Natural killer cell (primary cell): ENCODE data around the gene SLK. TPM values are rescaled to one million over a fixed set of nuclear protein-coding genes. Genes with fewer than 3 reads are reported as not detected.

Experiments used
- ATAC-seq, 3 donors: fragments of 150-1000 bp in 2 of 3; fragments of 200-7000 bp in 1 of 3; cut with Tn5 transposase; 1 replicate in 1 of 3; 2 replicates in 2 of 3; pipeline ENCODE4 v1.10.0; 2021; ENCODE audit warnings: mild to moderate bottlenecking in 2 of 3, moderate library complexity in 2 of 3
- DNase-seq, 2 donors: peaks; one replicate each; pipeline versions ENCODE4 v3.0.0 to v3.0.0-alpha.2; 2013 to 2021; ENCODE audit warnings: mixed read lengths in 1 of 2
- H3K27ac ChIP-seq: one replicate; pipeline ENCODE4 v1.5.1; 2013; ENCODE audit warnings: mild to moderate bottlenecking, low read length
- H3K27me3 ChIP-seq: one replicate; pipeline ENCODE4 v1.6.1; 2013; ENCODE audit warnings: low read length; ENCODE audit not compliant: control insufficient read depth, insufficient read depth
- H3K36me3 ChIP-seq: one replicate; pipeline ENCODE4 v1.6.1; 2013; ENCODE audit warnings: low read length; ENCODE audit not compliant: control insufficient read depth, insufficient read depth
- H3K4me1 ChIP-seq: one replicate; pipeline ENCODE4 v1.6.1; 2013; ENCODE audit warnings: low read length; ENCODE audit not compliant: control insufficient read depth, insufficient read depth
- H3K4me3 ChIP-seq: one replicate; pipeline ENCODE4 v1.5.1; 2013; ENCODE audit warnings: low read length
- H3K9me3 ChIP-seq: one replicate; pipeline ENCODE4 v1.6.1; 2013; ENCODE audit warnings: low read length; ENCODE audit not compliant: control insufficient read depth, insufficient read depth
- H3K27ac Mint-ChIP-seq, 2 donors: one replicate each; pipeline ENCODE4 v1.8.0; 2022; ENCODE audit warnings: mild to moderate bottlenecking in 2 of 2, mixed read lengths in 2 of 2, moderate library complexity in 1 of 2
- H3K27me3 Mint-ChIP-seq, 2 donors: one replicate each; pipeline ENCODE4 v1.8.0; 2022; ENCODE audit warnings: low read depth in 2 of 2, mixed read lengths in 2 of 2
- H3K36me3 Mint-ChIP-seq: one replicate; pipeline ENCODE4 v1.8.0; 2022; ENCODE audit warnings: mixed read lengths
- H3K4me1 Mint-ChIP-seq, 2 donors: one replicate each; pipeline ENCODE4 v1.8.0; 2022; ENCODE audit warnings: mixed read lengths in 2 of 2
- H3K4me3 Mint-ChIP-seq: one replicate; pipeline ENCODE4 v1.8.0; 2022; ENCODE audit warnings: mild to moderate bottlenecking, moderate library complexity, mixed read lengths
- H3K9me3 Mint-ChIP-seq, 2 donors: one replicate each; pipeline ENCODE4 v1.8.0; 2022; ENCODE audit warnings: mixed read lengths in 2 of 2
- CTCF ChIP-seq: fragments of 200-600 bp; IDR thresholded peaks from one replicate; pipeline ENCODE4 v1.8.0; 2022; ENCODE audit warnings: antibody characterized with exemption
- WGBS: methylation state at CpG from one replicate; pipeline ENCODE4 v1.1.7; 2013; ENCODE audit warnings: missing lambda C conversion rate; ENCODE audit not compliant: insufficient coverage; 5-methylcytosine and 5-hydroxymethylcytosine counted together
- intact Hi-C: fragments of 100-400 bp; cut with micrococcal nuclease; formaldehyde crosslinking; loops from one replicate; pipeline ENCODE4 v1.14.2; 2022
- total RNA-seq, 4 donors: library from RNA; stranded (reverse); fragments of 120-200 nt in 1 of 4; gene quantifications; one replicate each; pipeline versions ENCODE4 v1.2.3 to v1.2.4, GENCODE V29; 2013 to 2022

Gene SLK
- total RNA-seq, 3 donors from 2014 or later (not counting 1 experiment from before 2014, with no cell fraction given) = 33.4 to 48.7 (median 40.3) TPM

- H3K4me1 ChIP-seq = peaks cover 34% of the 10 kb centered on the region
- no peaks in the 10 kb centered on the region for H3K36me3 ChIP-seq
- DNase-seq = no peak
- Mint-ChIP-seq H3K27me3 (no peaks in the 10 kb centered on the region), H3K9me3 (no peaks in the 10 kb centered on the region), H3K27ac (no peak overlapping the region), H3K4me3 (no peak overlapping the region), H3K36me3 (no peaks in the 10 kb centered on the region), H3K4me1 (peaks cover 27 to 35% of the 10 kb centered on the region in 2 donors)
- intact Hi-C loops = loop anchor here (2.0 to 10.0 kb wide), 3 partner anchors 47 to 405 kb away; partner anchors contain the start of genes GSTO2 and SLK
- TF ChIP-seq CTCF = no peak
- H3K27ac ChIP-seq = no peak overlapping the region
- no peak for ATAC-seq
- no peaks in the 10 kb centered on the region for H3K27me3 ChIP-seq
- WGBS = 100% methylated on average over 1 of the region's 1 CpG
- H3K9me3 ChIP-seq = peaks cover 6% of the 10 kb centered on the region
- H3K4me3 ChIP-seq = no peak overlapping the region
Observed at GRCh38 chr10:103919648-103920025, 47.3 kb upstream of the SLK start.

- Histone ChIP-seq H3K36me3 (no peaks in the 10 kb centered on the region), H3K4me1 (peaks cover 21% of the 10 kb centered on the region), H3K4me3 (no peak overlapping the region), H3K27ac (no peak overlapping the region), H3K27me3 (no peaks in the 10 kb centered on the region), H3K9me3 (no peaks in the 10 kb centered on the region)
- intact Hi-C loops = no loop called here
- 100% methylated on average over 1 of the region's 1 CpG for WGBS
- DNase-seq (no peak), ATAC-seq (no peak)
- TF ChIP-seq CTCF = no peak
- no peak overlapping the region for H3K4me3 Mint-ChIP-seq
- H3K36me3 Mint-ChIP-seq = no peaks in the 10 kb centered on the region
- H3K27ac Mint-ChIP-seq = no peak overlapping the region
- no peaks in the 10 kb centered on the region for H3K9me3 Mint-ChIP-seq
- H3K27me3 Mint-ChIP-seq = no peaks in the 10 kb centered on the region
- peaks cover 10 to 19% of the 10 kb centered on the region in 2 donors for H3K4me1 Mint-ChIP-seq
Observed at GRCh38 chr10:103921248-103921647, 45.7 kb upstream of the SLK start.

- DNase-seq = peak in 1 of 2 donors; percentile 56
- Mint-ChIP-seq H3K36me3 (no peaks in the 10 kb centered on the region), H3K27ac (no peak overlapping the region), H3K4me3 (no peak overlapping the region), H3K27me3 (no peaks in the 10 kb centered on the region), H3K9me3 (no peaks in the 10 kb centered on the region), H3K4me1 (peaks cover 9 to 17% of the 10 kb centered on the region in 2 donors)
- H3K9me3 ChIP-seq = no peaks in the 10 kb centered on the region
- H3K4me1 ChIP-seq = peaks cover 21% of the 10 kb centered on the region
- no peaks in the 10 kb centered on the region for H3K27me3 ChIP-seq
- H3K36me3 ChIP-seq = no peaks in the 10 kb centered on the region
- 39% methylated on average over 7 of the region's 7 CpGs for WGBS
- no peak overlapping the region for H3K27ac ChIP-seq
- intact Hi-C loops = no loop called here
- H3K4me3 ChIP-seq = no peak overlapping the region
- no peak for ATAC-seq
- no peak for TF ChIP-seq CTCF
Observed at GRCh38 chr10:103921750-103922195, 45.2 kb upstream of the SLK start.

- TF ChIP-seq CTCF = no peak
- Mint-ChIP-seq H3K36me3 (no peaks in the 10 kb centered on the region), H3K4me1 (peaks cover 9 to 14% of the 10 kb centered on the region in 2 donors), H3K9me3 (no peaks in the 10 kb centered on the region), H3K27me3 (no peaks in the 10 kb centered on the region), H3K4me3 (no peak overlapping the region), H3K27ac (no peak overlapping the region)
- H3K27me3 ChIP-seq = no peaks in the 10 kb centered on the region
- no peak for ATAC-seq
- peaks cover 13% of the 10 kb centered on the region for H3K4me1 ChIP-seq
- intact Hi-C loops = no loop called here
- DNase-seq = no peak
- no peak overlapping the region for H3K27ac ChIP-seq
- WGBS = 97% methylated on average over 1 of the region's 2 CpGs
- no peaks in the 10 kb centered on the region for H3K9me3 ChIP-seq
- H3K36me3 ChIP-seq = no peaks in the 10 kb centered on the region
- no peak overlapping the region for H3K4me3 ChIP-seq
Observed at GRCh38 chr10:103922659-103923058, 44.3 kb upstream of the SLK start.
